SK-MEL-5 (cell line): ENCODE data around the gene IFNK. TPM values are rescaled to one million over a fixed set of nuclear protein-coding genes. Genes with fewer than 3 reads are reported as not detected.

ENCODE experiments used
- DNase-seq: peaks from one replicate; pipeline ENCODE4 v3.0.0-alpha.2; 2016; ENCODE audit warnings: low read depth, low spot score
- in situ Hi-C: cut with HindIII; loops from 2 replicates; pipeline ENCODE4 v1.10.0; 2016; ENCODE audit warnings: low sequenced_read_pairs, high pct_unique_total_duplicates, low pct_unique_long_range_greater_than_20kb
- total RNA-seq: library from RNA; depleted of rRNA; stranded (reverse); fragments of >200 nt; shearing (Covaris generic); gene quantifications from 2 replicates; pipeline ENCODE4 v1.2.3, GENCODE V29; 2014

The IFNK gene
- total RNA-seq, 1 experiment from 2014 or later: not detected

DNA sequence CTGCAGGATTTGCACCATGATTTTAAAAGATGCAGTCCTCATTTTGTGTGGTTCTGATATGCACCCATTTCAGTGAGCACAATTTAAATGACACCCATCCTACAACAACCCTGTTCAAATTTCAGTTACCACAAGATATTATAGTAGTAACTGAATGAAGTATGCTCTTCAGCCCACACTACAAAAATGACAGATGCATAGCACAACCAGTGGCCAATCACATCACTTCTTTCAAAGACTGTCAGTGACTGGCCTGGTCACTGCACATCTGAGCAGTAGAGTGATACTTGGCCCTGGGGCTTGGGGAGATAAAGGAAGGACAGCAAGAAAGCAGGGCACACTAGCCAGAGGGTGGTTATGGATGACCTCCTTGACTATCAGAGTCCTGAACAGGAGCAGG lies 19.8 kb upstream of the IFNK start:
- in situ Hi-C loops: no loop called here

DNA sequence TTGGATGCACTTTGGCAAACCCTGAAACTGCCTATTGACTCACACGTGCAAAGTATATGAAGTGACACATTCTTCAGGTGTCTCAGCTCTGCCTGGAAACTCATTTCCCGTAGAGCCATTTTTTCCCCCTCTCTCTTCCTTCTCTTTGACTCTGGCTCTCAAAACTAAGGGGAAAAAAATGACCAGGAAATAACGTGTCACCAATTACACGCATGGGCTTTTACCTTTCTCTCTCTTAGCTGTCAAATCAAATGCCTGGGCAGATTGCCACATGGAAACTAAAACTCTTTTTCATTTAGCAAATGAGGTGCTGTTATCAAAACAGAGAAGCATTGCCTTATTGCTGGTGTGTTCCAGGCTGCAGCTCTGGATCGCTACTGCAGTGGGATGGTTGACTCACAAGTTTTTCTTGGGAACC lies 18.3 kb upstream of the IFNK start:
- DNase-seq: no peak
- in situ Hi-C loops: no loop called here

More for the DNA sequence above, 19.8 kb upstream of the IFNK start:
- no peak for DNase-seq

DNA sequence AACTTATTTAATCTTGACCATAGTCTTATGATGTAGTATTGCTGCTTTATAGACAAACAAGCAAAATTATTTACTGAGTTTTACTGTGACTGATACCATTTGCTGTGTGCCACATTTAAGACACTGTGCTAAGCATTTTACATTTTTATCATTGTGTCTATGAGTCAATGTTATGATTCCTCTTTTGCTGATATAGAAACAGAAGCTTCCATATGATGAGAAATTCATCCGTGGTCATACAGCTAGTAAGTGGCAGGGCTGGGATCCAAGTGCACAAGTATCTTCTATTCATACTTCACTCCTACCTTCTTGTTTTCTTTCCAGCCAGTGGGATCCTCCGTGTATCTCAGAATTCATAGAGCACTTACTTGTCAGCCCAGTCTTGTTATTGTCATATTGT lies 17.1 kb upstream of the IFNK start:
- DNase-seq: no peak
- in situ Hi-C loops: no loop called here

DNA sequence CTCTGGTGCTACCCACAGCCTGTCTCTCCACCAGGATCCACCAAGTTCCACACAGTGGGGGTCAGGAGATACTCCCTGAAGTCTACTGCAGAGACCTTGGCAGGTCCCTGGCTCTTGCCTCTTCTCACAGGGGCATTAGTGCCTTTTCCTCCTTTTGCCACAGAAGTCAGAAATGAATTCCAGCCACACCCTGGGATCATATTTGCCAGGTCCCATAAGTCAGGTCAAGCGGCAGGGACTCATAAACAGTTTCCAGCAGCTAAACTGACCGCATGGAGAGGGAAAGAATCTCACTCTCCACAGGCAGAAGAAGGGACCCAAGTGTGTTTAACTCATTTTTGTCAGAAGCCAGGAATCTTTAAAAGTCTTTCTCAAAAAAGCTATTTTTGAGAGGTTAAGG lies 13.3 kb upstream of the IFNK start:
- DNase-seq: no peak
- in situ Hi-C loops: no loop called here

DNA sequence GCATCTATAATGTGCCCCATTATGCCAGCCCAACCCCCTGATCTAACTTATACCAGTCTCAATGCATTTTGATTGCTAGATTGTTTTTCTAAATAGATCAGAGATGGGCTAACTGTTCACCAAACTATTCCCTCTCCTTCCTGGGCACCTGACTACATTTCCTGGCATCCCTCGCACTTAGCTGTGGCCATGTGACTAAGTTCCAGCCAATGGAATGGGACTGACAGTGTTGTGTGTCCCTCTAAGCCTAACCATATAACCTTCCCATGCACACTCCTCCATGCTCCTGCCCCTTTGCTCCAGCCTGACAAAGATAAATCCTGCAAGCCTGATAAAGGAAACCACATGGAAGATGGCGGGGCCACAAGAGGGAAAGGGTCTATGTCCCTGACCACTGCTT lies 12.3 kb upstream of the IFNK start:
- in situ Hi-C loops: no loop called here
- DNase-seq: no peak

DNA sequence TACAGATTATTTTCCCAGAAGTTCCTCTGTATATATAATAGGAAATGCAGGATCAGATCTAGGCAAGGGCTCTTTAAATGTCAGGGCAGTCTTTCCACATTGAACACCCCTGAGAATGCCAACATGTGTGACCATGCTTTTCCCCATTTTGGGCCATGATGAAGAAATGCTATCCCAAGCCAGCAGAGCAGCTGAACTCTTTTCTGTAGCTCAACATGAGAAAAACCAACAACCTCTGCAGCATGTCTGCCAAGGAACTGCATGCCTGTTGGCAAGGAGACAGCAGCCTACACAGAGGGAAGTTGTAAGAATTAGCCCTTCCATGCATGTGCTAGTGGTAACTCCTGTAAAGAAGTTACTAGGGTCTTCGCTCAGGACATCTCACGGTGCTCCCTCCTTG lies 9.5 kb upstream of the IFNK start:
- DNase-seq: no peak
- in situ Hi-C loops: no loop called here

DNA sequence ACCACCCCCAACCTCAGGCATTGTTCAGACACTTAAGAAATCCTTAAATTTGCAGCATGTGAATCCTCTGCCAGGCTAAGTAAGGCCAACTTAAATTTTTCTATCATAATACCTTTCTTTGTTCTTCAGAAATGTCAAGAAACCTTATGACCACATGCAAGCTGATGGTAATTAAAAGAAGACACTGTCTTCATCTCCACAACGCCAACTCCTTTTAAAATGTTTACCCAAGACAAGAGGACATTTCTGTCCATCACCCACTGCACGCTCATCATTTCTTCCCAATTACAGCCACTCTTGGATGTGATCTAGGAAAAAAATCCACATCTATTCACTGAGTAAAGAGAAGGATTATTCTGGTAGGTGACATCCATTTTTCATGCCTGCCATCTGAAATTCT lies 6.1 kb upstream of the IFNK start:
- in situ Hi-C loops: no loop called here
- DNase-seq: no peak

DNA sequence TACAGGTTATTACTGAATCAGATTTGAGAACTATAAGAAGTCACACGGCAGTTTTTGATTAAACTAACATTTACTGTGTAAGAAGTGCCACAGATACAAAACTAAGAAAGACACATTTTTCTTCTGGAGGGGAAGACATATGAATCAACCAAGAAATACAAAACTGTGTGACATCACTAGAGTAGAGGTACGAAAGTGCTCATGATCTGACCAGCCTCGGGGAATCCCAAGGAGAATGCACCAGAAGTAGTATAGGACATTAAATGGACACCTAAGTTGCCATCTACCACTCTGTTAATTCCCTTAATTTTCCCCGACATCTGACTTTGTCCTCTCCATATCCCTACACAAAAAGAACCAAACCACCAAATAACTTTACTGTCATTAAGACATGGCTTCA lies 5.3 kb upstream of the IFNK start:
- DNase-seq: no peak
- in situ Hi-C loops: no loop called here

DNA sequence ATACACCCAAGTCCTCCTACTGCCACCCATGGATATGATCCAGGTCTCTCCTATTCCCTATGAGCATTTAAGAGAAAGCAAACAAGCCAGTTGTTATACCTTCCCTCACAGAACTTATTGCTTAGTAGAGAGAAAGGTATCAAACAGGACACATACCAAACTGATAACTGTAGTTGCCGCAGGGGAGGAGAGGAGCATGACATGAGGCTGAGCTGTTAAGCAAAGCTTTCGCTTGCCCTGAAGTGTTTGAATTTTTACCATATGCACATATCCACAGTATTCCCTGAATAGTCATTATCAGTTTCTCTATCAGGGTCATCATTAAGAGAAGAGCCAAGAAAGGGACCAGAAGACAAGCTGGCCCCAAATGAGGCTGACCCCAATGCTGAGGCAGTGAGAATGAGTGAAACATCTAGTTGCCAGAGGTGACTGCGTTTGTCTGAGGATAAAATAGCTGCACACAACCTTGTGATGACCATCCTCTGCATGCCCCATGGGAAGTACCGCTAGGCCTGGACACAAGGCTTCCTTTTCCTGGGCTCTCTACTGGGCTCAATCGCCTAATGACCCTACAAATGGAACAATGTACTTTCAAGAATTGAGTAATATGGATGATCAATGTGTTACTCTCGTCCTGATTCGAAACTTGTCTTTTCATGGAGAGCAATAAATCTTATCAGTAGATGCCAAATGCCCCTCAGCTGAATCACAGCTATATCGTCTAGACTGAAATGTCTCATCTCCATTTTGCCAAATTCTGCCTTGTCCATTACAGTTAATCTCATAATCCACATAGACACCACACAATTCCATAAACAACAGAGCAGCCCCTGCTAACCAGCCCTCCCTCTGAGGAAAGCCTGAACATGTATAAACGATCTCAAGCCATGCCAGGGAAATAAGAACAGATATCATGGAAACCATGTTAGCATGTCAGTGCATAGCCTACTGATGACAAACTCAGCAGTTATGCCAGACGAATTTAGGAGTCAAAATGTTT lies 4.3 kb upstream of the IFNK start:
- in situ Hi-C loops: no loop called here

DNA sequence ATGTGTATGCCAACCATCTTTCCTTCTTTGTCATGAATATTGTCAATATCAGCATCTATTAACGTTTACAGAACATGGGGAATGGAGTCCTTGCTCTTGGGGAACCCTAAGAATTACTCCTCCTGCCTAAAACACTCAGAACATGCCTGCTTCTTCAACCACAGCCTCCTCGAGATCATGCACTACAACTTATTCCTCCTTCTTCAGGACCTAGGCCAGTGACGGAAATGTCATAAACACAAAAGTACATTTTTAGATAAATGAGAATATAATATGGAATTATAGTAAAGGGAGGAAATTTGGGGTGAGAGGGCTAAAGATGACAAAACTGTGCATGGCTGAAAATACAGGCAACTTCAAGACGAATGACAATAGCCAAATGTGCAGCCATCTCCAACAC lies 3.1 kb upstream of the IFNK start:
- in situ Hi-C loops: no loop called here
- DNase-seq: no peak

More for the DNA sequence above, 4.3 kb upstream of the IFNK start:
- no peak for DNase-seq

DNA sequence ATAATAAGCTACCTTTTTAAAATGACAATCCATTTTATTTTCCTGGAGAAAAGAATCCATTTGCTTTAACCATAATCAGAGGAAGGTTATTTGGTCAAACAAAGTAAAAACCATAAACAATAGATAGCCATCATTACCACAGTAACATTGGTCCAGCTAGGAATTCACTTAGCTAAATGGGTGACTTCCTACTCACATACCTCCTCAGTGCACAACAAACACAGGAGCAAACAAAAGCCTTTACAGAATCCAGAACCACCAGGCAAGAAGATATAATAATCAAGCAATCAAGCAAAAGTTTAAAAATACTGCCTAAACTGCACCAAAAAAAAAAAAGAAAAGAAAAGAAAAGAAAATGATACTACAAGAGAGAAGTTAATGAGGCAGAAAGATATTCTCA lies 949 bp upstream of the IFNK start:
- in situ Hi-C loops: no loop called here
- DNase-seq: no peak

DNA sequence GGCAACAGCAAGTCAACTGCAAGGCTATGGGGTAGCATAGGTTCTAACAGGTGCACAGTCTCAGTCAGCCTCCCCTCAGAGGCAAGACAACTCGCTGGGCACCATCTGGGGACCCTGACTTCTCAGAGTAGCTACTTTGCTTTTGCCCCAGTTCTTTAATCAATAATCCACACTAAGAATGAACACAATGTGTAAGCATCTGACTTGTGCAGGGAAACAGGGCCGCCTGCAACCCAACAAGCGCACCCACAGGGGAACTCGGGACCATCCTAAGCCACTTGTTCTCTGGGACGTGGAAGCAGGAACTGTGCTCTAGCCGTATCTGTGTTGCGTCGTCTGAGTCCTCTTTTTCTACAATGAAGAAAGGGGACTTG lies 3.6 kb downstream of the IFNK start:
- no peak for DNase-seq
- in situ Hi-C loops: no loop called here

DNA sequence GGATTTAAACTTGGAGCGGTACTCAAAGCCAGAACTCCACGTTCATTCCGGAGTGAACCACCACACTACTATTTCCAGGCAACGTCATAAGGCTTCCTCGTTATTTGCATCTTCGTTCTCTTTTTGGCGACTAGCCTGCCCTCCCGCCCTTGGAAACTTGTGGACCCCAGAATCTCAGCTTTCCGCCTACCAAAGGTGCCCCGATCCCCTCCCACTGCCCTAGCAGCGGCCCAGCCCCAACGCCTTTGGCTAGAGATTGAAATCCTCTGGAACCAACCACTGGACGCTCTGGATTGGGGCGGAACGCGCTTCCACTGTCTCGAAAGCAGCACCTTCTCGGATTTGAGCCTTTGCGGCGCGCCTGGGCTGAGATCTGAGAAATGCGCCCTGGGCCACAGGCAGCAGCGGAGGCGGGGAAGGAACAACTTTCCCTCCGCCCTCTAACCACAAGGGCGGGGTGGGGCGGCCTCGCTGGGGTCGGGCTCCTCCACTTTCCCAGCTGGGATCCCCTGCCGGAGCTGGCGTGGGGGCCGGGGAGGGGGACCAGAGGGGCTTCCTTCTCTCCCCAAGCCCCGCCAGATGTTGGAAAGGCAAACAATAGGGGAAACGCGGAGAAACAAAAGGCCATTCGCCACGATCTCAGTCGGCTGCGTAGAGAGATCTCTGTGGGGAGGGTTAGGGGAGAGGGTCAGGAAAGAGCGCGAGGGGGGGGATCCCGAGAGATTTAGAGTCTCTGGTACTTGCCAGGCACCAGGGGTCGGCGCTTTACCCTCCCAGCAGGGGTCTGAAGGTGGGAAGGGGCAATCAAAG lies 4.2 kb downstream of the IFNK start:
- in situ Hi-C loops: no loop called here

DNA sequence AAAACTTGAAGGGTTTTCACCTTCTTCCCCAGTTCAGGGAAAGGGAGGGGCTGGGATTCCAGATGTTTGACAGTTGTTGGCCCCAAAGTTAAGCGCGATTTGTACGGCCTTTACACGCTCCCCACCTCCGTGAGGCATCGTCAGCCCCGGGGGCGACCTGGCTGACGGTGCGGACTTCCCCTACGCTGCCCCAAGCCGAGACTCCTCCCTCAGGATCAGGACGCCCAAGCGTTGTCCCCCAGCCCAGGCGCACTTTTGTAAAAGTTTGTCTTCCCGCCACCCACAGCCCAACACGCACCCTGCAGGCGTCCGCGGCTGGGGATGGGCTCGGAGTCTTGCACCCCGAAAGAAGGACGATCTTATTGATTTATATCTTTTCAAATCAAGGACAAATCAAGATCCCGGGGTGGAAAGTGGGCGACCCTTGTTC lies 4.8 kb downstream of the IFNK start:
- no peak for DNase-seq
- in situ Hi-C loops: no loop called here

More for the DNA sequence above, 4.2 kb downstream of the IFNK start:
- no peak for DNase-seq

DNA sequence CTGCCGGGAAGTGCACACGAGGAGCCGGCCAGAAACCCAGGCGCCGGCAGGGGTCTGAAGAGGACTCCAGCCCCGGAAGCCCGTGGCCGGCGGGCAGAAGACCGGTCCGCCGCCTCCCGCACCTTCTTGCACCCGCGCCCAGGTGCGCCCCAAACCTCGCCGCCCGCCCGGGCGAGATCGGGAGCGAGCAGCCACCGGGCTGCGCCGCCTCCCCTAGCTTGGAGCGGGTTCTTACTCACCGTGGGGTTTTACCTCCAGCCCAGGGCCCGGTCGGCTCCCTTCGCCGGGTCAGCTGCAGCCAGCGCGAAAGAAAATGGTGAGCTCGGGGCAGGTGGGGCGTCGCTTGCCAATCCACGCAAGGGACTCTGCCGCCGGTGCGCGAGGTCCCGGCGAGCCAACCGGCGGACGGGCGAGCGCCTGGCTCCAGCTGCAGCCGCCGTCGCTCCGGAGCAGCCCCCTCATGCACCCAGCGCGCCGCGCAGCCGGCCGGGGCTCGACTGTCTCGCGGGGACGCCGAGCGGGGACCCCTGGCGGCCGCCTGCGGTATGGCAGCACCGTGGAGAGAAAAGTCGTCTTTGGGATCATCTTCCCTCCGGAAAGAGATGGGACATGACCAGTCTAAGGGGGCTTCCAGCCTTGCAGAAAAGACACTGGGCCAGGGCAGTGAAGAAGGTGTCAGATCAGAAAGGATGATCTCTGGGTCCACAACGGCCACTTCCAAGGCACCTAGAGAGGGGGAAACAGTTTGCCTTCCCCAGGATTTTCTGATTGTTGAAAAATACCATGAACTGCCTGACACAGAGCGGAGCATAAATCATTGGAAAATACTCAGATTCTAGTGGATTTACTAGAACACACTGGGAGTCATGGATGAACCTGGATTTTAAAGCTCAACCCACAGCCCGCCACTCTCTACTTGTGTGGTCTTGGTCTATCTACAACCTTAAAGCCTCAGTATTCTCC lies 5.5 kb downstream of the IFNK start, which contains the start of gene MOB3B:
Gene MOB3B (minus strand): TSS at position 499 of the 963 bp plus-strand sequence. CDS start 74,264 bp downstream, outside the sequence.
- DNase-seq: no peak
- in situ Hi-C loops: no loop called here

DNA sequence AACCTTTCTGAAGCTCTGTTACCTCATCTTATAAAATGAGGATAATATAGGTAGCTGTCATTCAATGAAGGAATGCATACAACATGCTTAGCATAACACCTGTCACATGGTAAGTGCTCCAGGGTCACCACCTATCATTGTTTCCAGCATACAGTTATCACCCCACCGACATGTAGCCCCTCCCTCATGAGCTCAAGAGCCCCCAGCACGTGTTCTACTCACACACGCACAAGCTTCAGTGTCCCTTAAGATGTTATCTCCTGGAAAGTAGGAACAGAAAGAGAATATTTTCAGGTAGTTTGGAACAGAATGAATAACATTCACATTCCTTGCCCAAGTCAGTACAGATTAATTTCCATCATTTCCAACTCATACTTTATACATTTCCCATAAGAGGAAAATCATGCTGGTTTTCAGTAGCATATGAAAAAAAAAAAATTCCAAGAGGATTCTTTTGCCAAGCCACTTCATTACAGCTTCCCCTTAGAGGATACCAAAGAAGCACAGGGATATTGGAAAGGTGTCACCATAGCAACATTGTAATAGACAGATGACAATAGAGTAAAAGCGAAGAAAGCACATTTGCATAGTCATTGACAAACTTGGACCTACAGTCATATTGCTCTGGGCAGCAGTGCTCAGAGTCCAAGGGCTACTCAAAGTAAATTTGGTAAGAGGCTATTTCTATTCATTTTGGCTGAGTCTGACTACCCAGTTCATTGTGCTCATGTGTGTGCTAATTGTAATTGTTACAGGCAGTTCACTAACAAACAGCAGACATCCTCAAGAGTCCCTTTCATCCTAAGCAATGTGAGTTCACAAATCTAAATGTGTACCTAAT lies 7.0 kb downstream of the IFNK start:
- no peak for DNase-seq
- in situ Hi-C loops: no loop called here

DNA sequence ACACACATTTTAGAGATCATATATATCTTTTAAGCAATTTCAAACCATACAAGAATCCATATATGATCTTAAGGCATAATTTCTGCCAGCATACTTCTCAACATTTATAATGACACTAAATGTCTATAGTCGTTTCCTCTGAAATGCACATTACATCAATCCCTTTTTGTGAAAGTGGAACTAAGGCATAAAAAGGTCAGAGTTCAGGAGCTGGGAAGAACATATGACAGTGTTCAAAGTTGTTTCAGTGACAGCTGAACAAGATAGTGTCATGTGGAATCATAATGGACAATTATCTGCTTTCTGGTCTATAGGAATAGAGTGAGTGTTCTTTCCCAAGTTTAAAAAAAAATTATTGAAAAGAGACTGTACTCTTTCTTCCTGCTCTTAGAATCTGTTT lies 8.0 kb downstream of the IFNK start:
- DNase-seq: no peak
- in situ Hi-C loops: no loop called here
